Osteocyte (in vitro differentiated cells): ENCODE results near the gene TGFBR3. TPM values are rescaled to one million over a fixed set of nuclear protein-coding genes. Genes with fewer than 3 reads are reported as not detected.

Source experiments
- DNase-seq: peaks from one replicate; pipeline ENCODE4 v3.0.0; 2021; ENCODE audit warnings: mixed read lengths; ENCODE audit not compliant: unreplicated experiment; ENCODE audit errors: extremely low spot score
- H3K27ac Mint-ChIP-seq: one replicate; pipeline ENCODE4 v1.8.0; 2021; ENCODE audit warnings: mild to moderate bottlenecking, mixed read lengths; ENCODE audit not compliant: unreplicated experiment
- H3K27me3 Mint-ChIP-seq: one replicate; pipeline ENCODE4 v1.8.0; 2021; ENCODE audit warnings: mixed read lengths; ENCODE audit not compliant: unreplicated experiment
- H3K36me3 Mint-ChIP-seq: one replicate; pipeline ENCODE4 v1.8.0; 2021; ENCODE audit warnings: mixed read lengths; ENCODE audit not compliant: unreplicated experiment
- H3K4me1 Mint-ChIP-seq: one replicate; pipeline ENCODE4 v1.8.0; 2021; ENCODE audit warnings: mixed read lengths; ENCODE audit not compliant: unreplicated experiment
- H3K4me3 Mint-ChIP-seq: one replicate; pipeline ENCODE4 v1.8.0; 2021; ENCODE audit warnings: mild to moderate bottlenecking, moderate library complexity, mixed read lengths; ENCODE audit not compliant: unreplicated experiment
- H3K9me3 Mint-ChIP-seq: one replicate; pipeline ENCODE4 v1.8.0; 2021; ENCODE audit warnings: mixed read lengths; ENCODE audit not compliant: unreplicated experiment
- CTCF ChIP-seq: fragments of 200-600 bp; sonication (generic); IDR thresholded peaks from 2 replicates; pipeline ENCODE4 v1.5.0; 2021; ENCODE audit warnings: antibody characterized with exemption, mild to moderate bottlenecking, moderate library complexity
- total RNA-seq: library from RNA; stranded (reverse); gene quantifications from 2 replicates; pipeline ENCODE4 v1.2.1, GENCODE V29; 2021

The TGFBR3 gene
- total RNA-seq, 1 donor from 2014 or later: 14.1 TPM

DNA sequence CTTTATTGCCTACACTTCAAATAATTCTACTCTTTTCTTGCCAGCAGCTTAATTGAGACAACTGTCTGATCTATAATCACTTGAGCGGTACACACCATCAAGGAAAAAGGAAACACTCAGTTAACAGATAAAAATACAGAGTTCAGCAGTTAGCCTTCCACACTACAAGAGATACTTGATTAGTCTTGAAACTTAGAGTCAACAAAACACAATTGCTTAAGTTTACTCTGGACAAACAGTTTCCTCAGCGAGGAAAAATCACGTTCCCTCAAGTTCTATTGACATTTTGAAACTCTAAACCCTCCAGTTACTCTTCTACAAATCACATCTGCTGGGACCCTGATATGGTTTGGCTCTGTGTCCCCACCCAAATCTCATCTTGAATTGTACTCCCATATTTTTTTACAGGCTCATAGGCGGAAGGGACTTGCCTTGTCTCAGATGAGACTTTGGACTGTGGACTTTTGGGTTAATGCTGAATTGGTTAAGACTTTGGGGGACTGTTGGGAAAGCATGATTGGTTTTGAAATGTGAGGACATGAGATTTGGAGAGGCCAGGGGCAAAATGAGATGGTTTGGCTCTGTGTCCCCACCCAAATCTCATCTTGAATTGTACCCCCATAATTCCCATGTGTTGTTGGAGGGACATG, 244.9 kb downstream of the TGFBR3 start:
- H3K4me3 Mint-ChIP-seq: no peak overlapping the region

DNA sequence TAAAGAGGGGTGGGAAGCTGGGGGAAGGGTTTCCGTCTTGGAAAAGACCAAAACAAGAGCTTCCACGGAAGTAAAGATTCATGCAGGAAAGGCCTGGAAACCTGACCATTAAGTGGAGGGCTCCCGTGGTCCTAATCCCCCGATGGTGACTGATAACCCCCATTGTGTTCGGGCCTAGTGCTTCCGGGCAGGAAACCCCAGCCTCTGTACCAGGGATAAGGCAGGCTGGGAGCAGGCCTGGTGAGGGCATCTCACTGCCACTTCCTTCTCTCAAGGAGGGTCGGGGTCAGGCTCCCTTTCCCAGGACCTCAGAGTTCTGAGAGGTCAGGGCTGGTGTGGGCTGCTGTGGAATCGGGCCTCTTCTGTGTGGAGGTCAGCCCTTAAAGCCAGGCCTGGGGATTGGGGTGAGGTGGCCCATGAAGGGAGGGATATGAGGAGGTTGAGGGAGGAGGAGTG, 248.4 kb downstream of the TGFBR3 start:
- peaks cover 9% of the 10 kb centered on the region for H3K9me3 Mint-ChIP-seq
- no peak overlapping the region for H3K4me3 Mint-ChIP-seq
- H3K36me3 Mint-ChIP-seq: peaks cover 2% of the 10 kb centered on the region
- no peak for TF ChIP-seq CTCF
- H3K4me1 Mint-ChIP-seq: no peaks in the 10 kb centered on the region
- no peak overlapping the region for H3K27ac Mint-ChIP-seq
- no peak for DNase-seq
- no peaks in the 10 kb centered on the region for H3K27me3 Mint-ChIP-seq

More for the DNA sequence above, 244.9 kb downstream of the TGFBR3 start:
- no peak overlapping the region for H3K27ac Mint-ChIP-seq
- H3K36me3 Mint-ChIP-seq: peaks cover 2% of the 10 kb centered on the region
- no peak for DNase-seq
- H3K4me1 Mint-ChIP-seq: no peaks in the 10 kb centered on the region
- peaks cover 5% of the 10 kb centered on the region for H3K27me3 Mint-ChIP-seq
- no peak for TF ChIP-seq CTCF
- H3K9me3 Mint-ChIP-seq: peaks cover 9% of the 10 kb centered on the region

GRCh38 chr1:91635763-91636162, 250.2 kb downstream of the TGFBR3 start:
- Mint-ChIP-seq H3K27me3 (no peaks in the 10 kb centered on the region), H3K4me3 (no peak overlapping the region), H3K4me1 (no peaks in the 10 kb centered on the region), H3K27ac (no peak overlapping the region), H3K36me3 (peaks cover 2% of the 10 kb centered on the region), H3K9me3 (peaks cover 5% of the 10 kb centered on the region)
- DNase-seq: no peak
- no peak for TF ChIP-seq CTCF

- Mint-ChIP-seq H3K27ac (no peak overlapping the region), H3K4me3 (no peak overlapping the region), H3K27me3 (no peaks in the 10 kb centered on the region), H3K4me1 (no peaks in the 10 kb centered on the region), H3K9me3 (no peaks in the 10 kb centered on the region), H3K36me3 (no peaks in the 10 kb centered on the region)
- DNase-seq: no peak
- TF ChIP-seq CTCF: no peak
Measured at GRCh38 chr1:91633438-91633837, 252.5 kb downstream of the TGFBR3 start.

DNA sequence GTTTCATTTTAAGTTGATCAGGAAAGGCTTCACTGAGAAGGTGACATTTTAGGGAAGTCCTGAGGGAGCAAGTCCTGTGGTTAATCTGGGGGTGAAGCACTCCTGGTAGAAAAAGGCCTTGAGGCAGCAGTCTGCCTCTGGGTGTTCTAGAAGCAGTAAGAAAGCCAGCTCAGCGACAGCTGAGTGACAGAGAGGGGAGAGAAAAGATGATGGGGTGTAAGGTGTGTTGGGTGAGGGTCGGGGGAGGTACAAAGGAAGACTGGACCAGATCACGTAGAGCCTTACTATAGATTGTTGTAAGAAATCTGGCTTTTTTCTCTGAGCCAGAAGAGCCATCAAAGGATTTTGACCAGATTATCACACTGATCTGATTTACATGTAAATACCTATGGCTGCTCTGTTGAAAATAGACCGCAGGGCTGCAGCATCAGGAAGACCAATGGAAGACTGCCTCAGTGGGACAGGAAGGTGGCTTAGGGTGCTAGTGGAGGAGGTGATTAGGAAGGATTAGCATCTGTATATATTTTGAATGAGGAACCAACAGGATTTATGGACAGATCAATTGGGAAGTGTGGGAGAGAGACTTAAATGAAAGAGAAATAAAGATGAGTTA, 254.1 kb downstream of the TGFBR3 start:
- DNase-seq: no peak
- Mint-ChIP-seq H3K4me3 (no peak overlapping the region), H3K4me1 (no peaks in the 10 kb centered on the region), H3K27ac (no peak overlapping the region), H3K36me3 (no peaks in the 10 kb centered on the region), H3K9me3 (no peaks in the 10 kb centered on the region), H3K27me3 (no peaks in the 10 kb centered on the region)
- no peak for TF ChIP-seq CTCF
